A549 (cell line): ENCODE results near the gene CTXN3.

Experiments used
- CEBPB ChIP-seq, 2 experiments: fragments of >200 bp in 1 of 2; sonication (Bioruptor Twin) in 1 of 2; formaldehyde crosslinking in 1 of 2; IDR thresholded peaks; 2 replicates each; pipeline ENCODE4 v1.6.1; 2012 to 2016
- POLR2A ChIP-seq: IDR thresholded peaks from 2 replicates; pipeline ENCODE4 v1.6.1; 2012; ENCODE audit warnings: mild to moderate bottlenecking, low read length
- RFX5 ChIP-seq: fragments of 450-650 bp; IDR thresholded peaks from 2 replicates; pipeline ENCODE4 v1.7.1; 2014; ENCODE audit warnings: antibody characterized with exemption, mild to moderate bottlenecking, moderate library complexity
- TF ChIP-seq, protein P1 (sequence below): fragments of >200 bp; sonication (Bioruptor Twin); formaldehyde crosslinking; IDR thresholded peaks from 3 replicates; pipeline ENCODE4 v1.5.1; 2016

- TF ChIP-seq POLR2A (no peak), CEBPB (IDR thresholded peaks at IDR 0.05) (no peak), RFX5 (no peak)
- TF ChIP-seq, protein P1, sequence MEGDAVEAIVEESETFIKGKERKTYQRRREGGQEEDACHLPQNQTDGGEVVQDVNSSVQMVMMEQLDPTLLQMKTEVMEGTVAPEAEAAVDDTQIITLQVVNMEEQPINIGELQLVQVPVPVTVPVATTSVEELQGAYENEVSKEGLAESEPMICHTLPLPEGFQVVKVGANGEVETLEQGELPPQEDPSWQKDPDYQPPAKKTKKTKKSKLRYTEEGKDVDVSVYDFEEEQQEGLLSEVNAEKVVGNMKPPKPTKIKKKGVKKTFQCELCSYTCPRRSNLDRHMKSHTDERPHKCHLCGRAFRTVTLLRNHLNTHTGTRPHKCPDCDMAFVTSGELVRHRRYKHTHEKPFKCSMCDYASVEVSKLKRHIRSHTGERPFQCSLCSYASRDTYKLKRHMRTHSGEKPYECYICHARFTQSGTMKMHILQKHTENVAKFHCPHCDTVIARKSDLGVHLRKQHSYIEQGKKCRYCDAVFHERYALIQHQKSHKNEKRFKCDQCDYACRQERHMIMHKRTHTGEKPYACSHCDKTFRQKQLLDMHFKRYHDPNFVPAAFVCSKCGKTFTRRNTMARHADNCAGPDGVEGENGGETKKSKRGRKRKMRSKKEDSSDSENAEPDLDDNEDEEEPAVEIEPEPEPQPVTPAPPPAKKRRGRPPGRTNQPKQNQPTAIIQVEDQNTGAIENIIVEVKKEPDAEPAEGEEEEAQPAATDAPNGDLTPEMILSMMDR = no peak
Measured at GRCh38 chr5:127665641-127666040, 16.8 kb downstream of the CTXN3 start.
